ENCODE measurements around the gene TAS2R41.

TAS2R41 gene

DNA sequence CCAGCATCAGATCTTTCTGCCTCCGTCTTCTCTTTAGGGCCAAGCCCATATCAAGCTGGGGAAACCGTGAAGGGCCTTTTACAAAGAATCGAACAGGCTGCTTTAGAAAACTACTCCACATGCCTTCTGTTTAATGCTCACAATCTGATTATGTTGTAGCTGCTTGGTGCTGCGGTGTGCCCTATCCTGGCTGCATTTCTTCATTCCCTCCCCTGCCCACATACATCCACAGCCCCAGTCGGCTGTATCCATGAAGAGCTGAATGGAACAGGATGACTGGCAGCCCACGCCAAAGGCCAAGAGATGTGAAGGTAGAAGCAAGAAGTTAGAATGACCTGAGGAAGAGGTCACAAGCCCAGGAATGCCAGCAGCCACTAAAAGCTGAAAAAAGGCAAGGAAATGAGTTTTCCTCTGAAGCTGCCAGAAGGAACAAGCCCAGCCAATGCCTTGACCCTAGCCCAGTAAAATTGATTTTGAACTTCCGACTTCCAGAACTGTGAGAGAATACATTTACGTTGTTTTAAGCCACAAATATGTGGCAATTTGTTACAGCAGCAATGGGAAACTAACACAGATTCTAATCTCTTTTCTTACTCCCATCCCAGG lies 22.2 kb downstream of the TAS2R41 start:
- TF ChIP-seq, protein P1, sequence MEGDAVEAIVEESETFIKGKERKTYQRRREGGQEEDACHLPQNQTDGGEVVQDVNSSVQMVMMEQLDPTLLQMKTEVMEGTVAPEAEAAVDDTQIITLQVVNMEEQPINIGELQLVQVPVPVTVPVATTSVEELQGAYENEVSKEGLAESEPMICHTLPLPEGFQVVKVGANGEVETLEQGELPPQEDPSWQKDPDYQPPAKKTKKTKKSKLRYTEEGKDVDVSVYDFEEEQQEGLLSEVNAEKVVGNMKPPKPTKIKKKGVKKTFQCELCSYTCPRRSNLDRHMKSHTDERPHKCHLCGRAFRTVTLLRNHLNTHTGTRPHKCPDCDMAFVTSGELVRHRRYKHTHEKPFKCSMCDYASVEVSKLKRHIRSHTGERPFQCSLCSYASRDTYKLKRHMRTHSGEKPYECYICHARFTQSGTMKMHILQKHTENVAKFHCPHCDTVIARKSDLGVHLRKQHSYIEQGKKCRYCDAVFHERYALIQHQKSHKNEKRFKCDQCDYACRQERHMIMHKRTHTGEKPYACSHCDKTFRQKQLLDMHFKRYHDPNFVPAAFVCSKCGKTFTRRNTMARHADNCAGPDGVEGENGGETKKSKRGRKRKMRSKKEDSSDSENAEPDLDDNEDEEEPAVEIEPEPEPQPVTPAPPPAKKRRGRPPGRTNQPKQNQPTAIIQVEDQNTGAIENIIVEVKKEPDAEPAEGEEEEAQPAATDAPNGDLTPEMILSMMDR (IDR thresholded peaks at IDR 0.05; ENCODE audit: low read depth, low read length), result no peak
- no peak overlapping the region for H3K4me3 ChIP-seq (ENCODE audit: low read depth, low read length)

GRCh38 chr7:143503261-143503660 lies 25.6 kb downstream of the TAS2R41 start:
- TF ChIP-seq, protein P1 (IDR thresholded peaks at IDR 0.05; ENCODE audit: low read depth, low read length), result no peak
- H3K4me3 ChIP-seq (ENCODE audit: low read depth, low read length), result no peak overlapping the region

DNA sequence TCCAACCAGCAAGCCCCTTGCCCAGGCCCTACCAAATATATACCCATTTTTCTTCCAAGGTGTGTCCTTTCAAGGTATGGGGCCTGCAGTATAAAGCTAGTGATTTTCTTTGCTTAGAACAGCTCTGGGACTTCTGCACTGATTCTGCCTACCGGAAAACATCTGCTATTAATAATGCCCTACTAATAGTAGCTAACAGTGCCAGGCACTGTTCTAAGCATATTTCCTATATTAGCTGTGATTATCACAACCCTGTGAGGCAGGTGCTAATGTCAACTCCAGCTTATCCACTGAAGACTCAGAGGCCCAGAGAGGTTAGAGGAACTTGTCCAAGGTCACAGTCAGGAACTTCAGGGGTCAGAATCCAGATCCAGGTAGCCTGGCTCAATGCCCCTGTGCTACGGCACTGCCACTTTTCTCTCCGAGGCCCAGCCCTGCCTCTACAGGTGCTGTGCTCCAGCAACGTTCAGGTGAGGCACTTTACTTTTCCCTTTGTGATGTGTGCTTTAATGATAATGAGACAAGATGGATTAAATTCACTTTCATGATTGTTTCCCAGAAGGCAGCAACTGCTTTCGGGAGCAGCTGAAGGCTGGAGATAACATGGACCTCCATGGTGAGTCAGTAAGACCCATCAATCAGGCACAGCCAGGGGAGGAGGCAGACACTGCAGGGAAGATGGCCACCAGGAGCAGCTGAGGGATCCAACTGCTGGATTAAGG lies 26.7 kb downstream of the TAS2R41 start:
- TF ChIP-seq, protein P1 (IDR thresholded peaks at IDR 0.05; ENCODE audit: low read depth, low read length), result no peak

DNA sequence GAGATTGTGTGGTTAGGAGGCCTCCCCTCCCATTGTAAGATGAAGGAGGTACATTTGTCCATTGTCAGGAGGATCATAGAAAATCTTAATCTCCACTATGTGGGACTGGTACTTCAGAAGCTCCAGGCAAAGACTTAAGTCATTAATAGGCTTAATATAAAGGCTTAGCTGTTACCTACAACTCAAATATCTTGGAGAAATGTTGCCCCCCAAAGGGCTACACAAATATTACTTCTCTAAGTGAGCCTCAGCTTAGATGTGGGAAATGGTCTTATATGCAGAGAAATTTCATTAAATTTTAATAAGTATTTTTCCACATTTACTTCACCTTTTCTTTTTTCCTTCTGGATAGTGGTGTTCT lies 27.2 kb downstream of the TAS2R41 start:
- TF ChIP-seq, protein P1 (IDR thresholded peaks at IDR 0.05; ENCODE audit: low read depth, low read length), result no peak
- no peak overlapping the region for H3K4me3 ChIP-seq (ENCODE audit: low read depth, low read length)

More for the DNA sequence above, 26.7 kb downstream of the TAS2R41 start:
- no peak overlapping the region for H3K4me3 ChIP-seq (ENCODE audit: low read depth, low read length)

- TF ChIP-seq, protein P1 (IDR thresholded peaks at IDR 0.05; ENCODE audit: low read depth, low read length), result no peak
Observed at GRCh38 chr7:143505838-143506237, 28.2 kb downstream of the TAS2R41 start.

DNA sequence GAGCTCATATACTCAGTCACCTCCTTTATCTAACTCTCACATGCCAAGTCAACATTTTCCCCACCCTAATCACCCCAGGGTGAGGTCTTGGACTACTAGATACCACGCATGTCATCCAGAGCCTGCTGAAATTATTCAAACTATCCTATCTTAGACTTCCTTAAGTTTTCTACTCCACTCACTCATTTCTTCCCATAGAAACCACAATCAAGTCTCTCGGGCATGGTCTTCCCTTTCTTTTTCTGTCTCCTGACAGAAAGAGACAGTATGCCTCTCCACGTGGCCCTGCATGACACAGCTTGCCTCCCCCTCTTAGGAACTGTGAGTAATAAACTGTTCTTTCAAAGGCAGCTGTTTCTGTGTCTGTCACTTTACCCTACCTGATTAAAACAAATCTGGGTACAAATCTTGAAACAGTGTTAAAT lies 29.4 kb downstream of the TAS2R41 start:
- H3K4me3 ChIP-seq (ENCODE audit: low read depth, low read length), result no peak overlapping the region
- TF ChIP-seq, protein P1 (IDR thresholded peaks at IDR 0.05; ENCODE audit: low read depth, low read length), result no peak

More at GRCh38 chr7:143505838-143506237, 28.2 kb downstream of the TAS2R41 start:
- no peak overlapping the region for H3K4me3 ChIP-seq (ENCODE audit: low read depth, low read length)

- H3K4me3 ChIP-seq (ENCODE audit: low read depth, low read length), result no peak overlapping the region
- TF ChIP-seq, protein P1 (IDR thresholded peaks at IDR 0.05; ENCODE audit: low read depth, low read length), result no peak
Observed at GRCh38 chr7:143507534-143508055, 29.9 kb downstream of the TAS2R41 start.

Measured in WI38 (cell line).